Prostate gland (tissue), 2 donors: ENCODE data around the gene DMBT1.

Experiments
- POLR2AphosphoS5 ChIP-seq: sonication (generic); formaldehyde crosslinking; IDR thresholded peaks from one replicate; pipeline ENCODE4 v1.6.1; 2017; ENCODE audit warnings: antibody characterized with exemption
- TF ChIP-seq, protein P1 (sequence below), 4 experiments: fragments of 200-600 bp in 2 of 4; fragments of 450-650 bp in 2 of 4; sonication (generic) in 2 of 4; IDR thresholded peaks; 1 replicate in 3 of 4; 2 replicates in 1 of 4; pipeline ENCODE4 v1.5.1; 2016 to 2019; ENCODE audit warnings: antibody characterized with exemption in 4 of 4, mild to moderate bottlenecking in 2 of 4, moderate library complexity in 2 of 4

DNA sequence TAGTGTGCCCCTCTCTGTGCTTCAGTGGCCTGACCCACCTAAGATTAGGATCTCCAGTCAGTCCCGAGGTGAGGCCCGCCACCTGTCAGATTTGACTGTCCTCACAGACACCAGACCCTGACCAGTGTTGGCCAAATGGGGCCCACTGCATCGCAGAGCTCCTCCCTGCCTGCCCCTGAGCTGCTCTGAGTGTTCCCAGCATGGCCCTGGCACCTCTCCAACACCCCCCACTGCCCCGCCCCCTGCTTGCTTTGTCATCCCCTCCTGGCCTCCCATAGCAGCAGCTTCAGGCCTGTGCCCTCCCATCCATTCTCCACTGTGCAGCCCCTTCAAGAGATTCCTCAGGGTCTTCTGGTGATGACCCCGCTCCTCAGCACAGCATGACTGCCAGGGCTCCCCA lies 71.5 kb downstream of the DMBT1 start:
- TF ChIP-seq, protein P1, sequence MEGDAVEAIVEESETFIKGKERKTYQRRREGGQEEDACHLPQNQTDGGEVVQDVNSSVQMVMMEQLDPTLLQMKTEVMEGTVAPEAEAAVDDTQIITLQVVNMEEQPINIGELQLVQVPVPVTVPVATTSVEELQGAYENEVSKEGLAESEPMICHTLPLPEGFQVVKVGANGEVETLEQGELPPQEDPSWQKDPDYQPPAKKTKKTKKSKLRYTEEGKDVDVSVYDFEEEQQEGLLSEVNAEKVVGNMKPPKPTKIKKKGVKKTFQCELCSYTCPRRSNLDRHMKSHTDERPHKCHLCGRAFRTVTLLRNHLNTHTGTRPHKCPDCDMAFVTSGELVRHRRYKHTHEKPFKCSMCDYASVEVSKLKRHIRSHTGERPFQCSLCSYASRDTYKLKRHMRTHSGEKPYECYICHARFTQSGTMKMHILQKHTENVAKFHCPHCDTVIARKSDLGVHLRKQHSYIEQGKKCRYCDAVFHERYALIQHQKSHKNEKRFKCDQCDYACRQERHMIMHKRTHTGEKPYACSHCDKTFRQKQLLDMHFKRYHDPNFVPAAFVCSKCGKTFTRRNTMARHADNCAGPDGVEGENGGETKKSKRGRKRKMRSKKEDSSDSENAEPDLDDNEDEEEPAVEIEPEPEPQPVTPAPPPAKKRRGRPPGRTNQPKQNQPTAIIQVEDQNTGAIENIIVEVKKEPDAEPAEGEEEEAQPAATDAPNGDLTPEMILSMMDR (IDR thresholded peaks at IDR 0.05): no peak
- no peak for TF ChIP-seq POLR2AphosphoS5
